ENCODE data around the gene ERMARD.

DNA sequence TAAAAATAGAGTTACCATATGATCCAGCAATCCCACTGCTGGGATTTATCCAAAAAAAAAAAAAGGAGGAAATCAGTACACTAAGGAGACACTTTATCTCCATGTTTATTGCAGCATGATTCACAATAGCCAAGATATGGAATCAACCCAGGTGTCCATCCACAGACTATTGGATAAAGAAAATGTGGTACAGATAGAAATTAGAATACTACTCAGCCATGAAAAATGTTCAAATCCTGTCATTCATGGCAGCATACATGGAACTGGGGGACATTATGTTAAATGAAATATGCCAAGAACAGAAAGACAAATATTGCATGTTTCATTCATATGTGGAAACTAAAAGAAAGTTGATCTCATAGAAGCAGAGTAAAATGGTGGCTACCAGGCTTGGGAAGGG lies 75.3 kb downstream of the ERMARD start:
- TF ChIP-seq USF1 (CRISPR knock-in tag; IDR thresholded peaks at IDR 0.05): no peak
- TF ChIP-seq, protein P1, sequence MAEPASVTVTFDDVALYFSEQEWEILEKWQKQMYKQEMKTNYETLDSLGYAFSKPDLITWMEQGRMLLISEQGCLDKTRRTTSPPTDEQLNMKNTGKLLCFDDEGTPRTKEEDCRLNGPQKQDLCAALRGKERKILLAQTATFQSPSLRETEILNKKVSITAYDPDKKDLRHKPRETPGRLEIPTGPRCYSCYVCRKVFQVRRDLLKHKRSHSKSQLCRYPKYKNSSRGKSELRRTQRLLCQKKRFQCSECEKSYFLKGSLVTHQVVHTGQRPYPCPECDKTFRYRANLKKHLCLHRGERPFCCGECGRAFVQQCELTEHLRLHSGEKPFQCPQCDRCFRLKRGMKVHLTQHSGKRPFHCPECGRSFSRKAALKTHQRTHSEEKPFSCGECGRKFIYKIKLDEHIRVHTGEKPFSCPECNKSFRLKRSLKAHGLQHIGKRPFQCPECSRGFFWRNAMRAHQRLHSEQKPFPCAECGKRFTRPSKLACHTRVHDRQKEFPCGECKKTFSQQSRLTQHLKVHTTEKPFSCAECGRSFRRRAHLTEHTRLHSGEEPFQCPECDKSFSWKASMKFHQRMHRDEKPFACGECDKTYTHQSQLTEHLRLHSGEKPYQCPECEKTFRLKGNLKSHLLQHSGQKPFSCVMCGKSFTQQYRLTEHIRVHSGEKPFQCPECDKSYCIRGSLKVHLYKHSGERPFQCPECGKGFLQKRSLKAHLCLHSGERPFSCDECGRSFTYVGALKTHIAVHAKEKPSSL (CRISPR knock-in tag; conservative IDR thresholded peaks at IDR 0.05): no peak
- no peak for TF ChIP-seq CTCF (IDR thresholded peaks at IDR 0.05)
- no peak for TF ChIP-seq JUN (CRISPR knock-in tag; IDR thresholded peaks at IDR 0.05)
- no peak for TF ChIP-seq RORB (CRISPR knock-in tag; IDR thresholded peaks at IDR 0.05)
- no peak for TF ChIP-seq ZNF317 (CRISPR knock-in tag; IDR thresholded peaks at IDR 0.05; ENCODE audit: borderline replicate concordance, low read depth)
- TF ChIP-seq, protein P2, sequence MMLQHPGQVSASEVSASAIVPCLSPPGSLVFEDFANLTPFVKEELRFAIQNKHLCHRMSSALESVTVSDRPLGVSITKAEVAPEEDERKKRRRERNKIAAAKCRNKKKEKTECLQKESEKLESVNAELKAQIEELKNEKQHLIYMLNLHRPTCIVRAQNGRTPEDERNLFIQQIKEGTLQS (CRISPR knock-in tag; conservative IDR thresholded peaks at IDR 0.05): no peak
- no peak for TF ChIP-seq ELF4 (CRISPR knock-in tag; IDR thresholded peaks at IDR 0.05; ENCODE audit: low read depth)
- no peak for TF ChIP-seq PREB (CRISPR knock-in tag; IDR thresholded peaks at IDR 0.05; ENCODE audit: borderline replicate concordance)
- no peak for TF ChIP-seq FOXJ3 (CRISPR knock-in tag; IDR thresholded peaks at IDR 0.05; ENCODE audit: borderline replicate concordance)
- TF ChIP-seq, protein P3, sequence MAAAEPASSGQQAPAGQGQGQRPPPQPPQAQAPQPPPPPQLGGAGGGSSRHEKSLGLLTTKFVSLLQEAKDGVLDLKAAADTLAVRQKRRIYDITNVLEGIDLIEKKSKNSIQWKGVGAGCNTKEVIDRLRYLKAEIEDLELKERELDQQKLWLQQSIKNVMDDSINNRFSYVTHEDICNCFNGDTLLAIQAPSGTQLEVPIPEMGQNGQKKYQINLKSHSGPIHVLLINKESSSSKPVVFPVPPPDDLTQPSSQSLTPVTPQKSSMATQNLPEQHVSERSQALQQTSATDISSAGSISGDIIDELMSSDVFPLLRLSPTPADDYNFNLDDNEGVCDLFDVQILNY (CRISPR knock-in tag; IDR thresholded peaks at IDR 0.05): no peak
- no peak for TF ChIP-seq CBFB (CRISPR knock-in tag; IDR thresholded peaks at IDR 0.05; ENCODE audit: low read depth)

Data from WTC11 (cell line).